A549 (cell line): Measurements from ENCODE around the gene BTG3.

ENCODE experiments used
- CEBPB ChIP-seq, 2 experiments: fragments of >200 bp in 1 of 2; sonication (Bioruptor Twin) in 1 of 2; formaldehyde crosslinking in 1 of 2; IDR thresholded peaks; 2 replicates each; pipeline ENCODE4 v1.6.1; 2012 to 2016
- ESRRA ChIP-seq: fragments of 150-350 bp; IDR thresholded peaks from 2 replicates; pipeline ENCODE4 v1.6.1; 2014; ENCODE audit warnings: mild to moderate bottlenecking, low read length, borderline replicate concordance
- REST ChIP-seq: fragments of 200-600 bp; sonication (generic); IDR thresholded peaks from 2 replicates; pipeline ENCODE4 v1.6.1; 2016; ENCODE audit warnings: antibody characterized with exemption, mild to moderate bottlenecking, moderate library complexity
- SREBF2 ChIP-seq: fragments of 450-650 bp; IDR thresholded peaks from 2 replicates; pipeline ENCODE4 v1.6.1; 2014; ENCODE audit warnings: mild to moderate bottlenecking, moderate library complexity
- TF ChIP-seq, protein P1 (sequence below): fragments of >200 bp; sonication (Bioruptor Twin); formaldehyde crosslinking; IDR thresholded peaks from 3 replicates; pipeline ENCODE4 v1.5.1; 2016

- no peak for TF ChIP-seq ESRRA
- TF ChIP-seq, protein P1, sequence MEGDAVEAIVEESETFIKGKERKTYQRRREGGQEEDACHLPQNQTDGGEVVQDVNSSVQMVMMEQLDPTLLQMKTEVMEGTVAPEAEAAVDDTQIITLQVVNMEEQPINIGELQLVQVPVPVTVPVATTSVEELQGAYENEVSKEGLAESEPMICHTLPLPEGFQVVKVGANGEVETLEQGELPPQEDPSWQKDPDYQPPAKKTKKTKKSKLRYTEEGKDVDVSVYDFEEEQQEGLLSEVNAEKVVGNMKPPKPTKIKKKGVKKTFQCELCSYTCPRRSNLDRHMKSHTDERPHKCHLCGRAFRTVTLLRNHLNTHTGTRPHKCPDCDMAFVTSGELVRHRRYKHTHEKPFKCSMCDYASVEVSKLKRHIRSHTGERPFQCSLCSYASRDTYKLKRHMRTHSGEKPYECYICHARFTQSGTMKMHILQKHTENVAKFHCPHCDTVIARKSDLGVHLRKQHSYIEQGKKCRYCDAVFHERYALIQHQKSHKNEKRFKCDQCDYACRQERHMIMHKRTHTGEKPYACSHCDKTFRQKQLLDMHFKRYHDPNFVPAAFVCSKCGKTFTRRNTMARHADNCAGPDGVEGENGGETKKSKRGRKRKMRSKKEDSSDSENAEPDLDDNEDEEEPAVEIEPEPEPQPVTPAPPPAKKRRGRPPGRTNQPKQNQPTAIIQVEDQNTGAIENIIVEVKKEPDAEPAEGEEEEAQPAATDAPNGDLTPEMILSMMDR, result no peak
- no peak for TF ChIP-seq CEBPB (IDR thresholded peaks at IDR 0.05)
- TF ChIP-seq SREBF2, result no peak
- TF ChIP-seq REST, result no peak
These were observed 22.3 kb downstream of the BTG3 start for GRCh38 chr21:17590430-17590829.
